ENCODE measurements around the gene ABCA13.

The ABCA13 gene

GRCh38 chr7:48380921-48381320 is 209.7 kb downstream of the ABCA13 start:
- no peak for DNase-seq

DNA sequence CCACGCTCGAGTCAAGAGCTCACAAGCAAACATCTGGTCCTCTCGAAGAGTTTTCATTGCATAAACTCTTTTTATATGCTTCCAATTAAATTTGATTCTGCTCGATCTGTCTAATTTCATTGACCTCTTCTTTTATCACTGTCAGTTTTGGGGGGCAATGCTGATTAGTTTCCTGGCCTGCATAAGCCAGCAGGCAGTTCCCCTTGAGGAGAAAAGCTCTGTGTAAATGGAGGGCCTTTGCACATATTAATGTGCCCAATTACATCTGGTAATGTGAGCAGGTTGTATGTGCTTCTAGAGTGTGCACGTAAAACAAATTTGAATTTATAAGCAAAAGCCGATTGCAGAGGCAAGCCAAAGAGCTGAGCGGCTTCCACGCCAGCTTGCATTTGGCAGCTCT is 210.3 kb downstream of the ABCA13 start:
- DNase-seq, result no peak

GRCh38 chr7:48384180-48384752 is 213.0 kb downstream of the ABCA13 start:
- DNase-seq, result no peak

- no peak for DNase-seq
Observed at GRCh38 chr7:48387932-48388331, 216.7 kb downstream of the ABCA13 start.

- no peak for DNase-seq
Observed at GRCh38 chr7:48388911-48389310, 217.7 kb downstream of the ABCA13 start.

GRCh38 chr7:48389977-48390376 is 218.7 kb downstream of the ABCA13 start:
- DNase-seq, result no peak

DNA sequence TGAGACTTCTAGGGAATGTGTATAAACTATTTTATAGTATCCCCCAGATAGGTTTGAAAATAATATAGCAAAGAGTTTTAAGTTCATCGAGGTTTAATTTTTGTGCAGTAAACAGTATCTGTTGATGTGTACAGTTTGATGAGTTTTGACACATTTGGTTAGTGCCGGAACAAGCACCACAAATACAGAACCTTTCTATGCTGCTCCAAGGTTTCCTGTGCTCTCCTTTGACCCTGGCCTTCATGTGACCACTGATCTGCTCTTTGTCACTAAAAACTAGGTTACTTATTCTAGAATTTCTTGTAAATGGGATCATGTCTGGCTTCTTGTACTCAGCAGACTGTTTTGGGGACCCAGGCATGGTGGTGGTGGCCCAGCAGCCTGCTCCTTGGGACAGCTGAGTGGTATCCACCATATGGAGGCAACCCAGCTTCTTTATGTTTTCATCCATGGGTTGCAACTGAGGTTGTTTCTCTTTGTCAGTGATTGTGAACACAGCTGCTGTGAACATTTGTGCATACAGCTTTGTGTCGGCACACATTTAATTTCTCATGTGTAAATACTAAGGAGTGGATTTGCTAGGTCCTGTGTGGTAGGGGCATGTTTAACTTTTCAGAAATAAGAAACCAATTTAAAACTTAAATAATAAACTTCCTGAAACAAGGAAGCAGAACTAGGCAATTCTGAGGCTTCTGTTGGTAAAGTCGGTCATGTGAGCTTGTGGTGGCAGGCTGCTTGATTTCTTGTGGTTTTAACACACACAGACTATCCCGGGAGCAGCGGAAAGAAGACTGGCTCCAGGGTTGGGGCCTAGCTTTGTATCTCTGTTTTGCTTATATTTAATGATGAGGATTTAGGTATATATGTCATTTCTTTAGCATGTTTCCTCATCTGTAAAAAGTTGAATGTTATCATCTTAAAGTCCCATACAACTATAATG is 219.4 kb downstream of the ABCA13 start:
- DNase-seq, result no peak

DNA sequence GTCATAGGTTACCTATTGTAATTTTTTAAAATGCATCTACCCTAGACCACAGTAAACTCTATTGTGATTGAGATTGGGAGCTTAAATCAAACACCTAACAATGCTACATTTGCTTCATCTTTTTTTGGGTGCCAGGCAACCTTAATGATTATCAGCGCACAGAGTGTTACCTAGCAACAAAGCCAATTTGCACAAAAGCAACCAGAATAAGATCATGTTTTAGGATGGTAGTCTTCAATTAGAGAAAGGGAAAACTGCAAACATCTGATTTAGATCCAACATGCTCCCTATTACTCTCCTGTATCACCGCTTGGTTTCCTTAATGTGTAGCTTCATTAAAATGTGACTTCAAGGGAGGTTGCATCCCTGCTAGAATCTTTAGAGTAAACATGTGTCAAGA is 226.9 kb downstream of the ABCA13 start:
- DNase-seq, result no peak

- no peak for DNase-seq
Observed at GRCh38 chr7:48402721-48403120, 231.5 kb downstream of the ABCA13 start.

DNA sequence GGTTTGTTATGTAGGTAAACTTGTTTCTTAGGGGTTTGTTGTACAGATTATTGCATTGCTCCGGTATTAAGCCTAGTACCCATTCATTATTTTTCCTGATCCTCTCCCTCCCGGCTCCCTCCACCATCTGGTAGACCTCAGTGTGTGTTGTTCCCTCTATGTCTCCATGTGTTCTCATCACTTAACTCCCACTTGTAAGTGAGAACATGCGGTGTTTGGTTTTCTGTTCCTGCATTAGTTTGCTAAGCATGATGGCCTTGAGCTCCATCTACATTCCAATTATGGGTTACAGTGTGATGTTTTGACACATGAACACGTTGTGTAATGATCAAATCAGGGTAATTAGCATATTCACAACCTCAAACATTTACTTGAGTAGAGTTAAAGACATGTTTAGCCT is 237.5 kb downstream of the ABCA13 start:
- no peak for DNase-seq

DNA sequence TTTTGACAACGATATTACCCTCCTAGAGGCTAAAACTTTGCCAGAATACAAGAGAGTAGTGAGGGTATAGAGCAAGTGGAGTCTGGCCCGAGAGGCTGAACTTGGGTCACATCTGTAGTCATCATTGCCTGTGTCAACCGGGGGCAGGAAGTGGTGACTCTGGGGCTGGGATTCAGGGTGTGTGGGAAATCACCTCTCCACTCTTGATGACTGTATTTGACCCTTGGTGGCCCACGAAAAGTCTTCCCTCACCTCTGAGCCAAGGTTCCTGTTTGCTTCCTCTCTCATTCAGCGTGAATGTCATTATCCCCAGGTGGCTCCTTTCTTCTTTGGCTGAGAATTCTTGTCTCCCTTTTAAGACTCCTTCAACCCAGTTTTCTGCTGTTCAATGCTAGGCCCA is 240.4 kb downstream of the ABCA13 start:
- no peak for DNase-seq

DNA sequence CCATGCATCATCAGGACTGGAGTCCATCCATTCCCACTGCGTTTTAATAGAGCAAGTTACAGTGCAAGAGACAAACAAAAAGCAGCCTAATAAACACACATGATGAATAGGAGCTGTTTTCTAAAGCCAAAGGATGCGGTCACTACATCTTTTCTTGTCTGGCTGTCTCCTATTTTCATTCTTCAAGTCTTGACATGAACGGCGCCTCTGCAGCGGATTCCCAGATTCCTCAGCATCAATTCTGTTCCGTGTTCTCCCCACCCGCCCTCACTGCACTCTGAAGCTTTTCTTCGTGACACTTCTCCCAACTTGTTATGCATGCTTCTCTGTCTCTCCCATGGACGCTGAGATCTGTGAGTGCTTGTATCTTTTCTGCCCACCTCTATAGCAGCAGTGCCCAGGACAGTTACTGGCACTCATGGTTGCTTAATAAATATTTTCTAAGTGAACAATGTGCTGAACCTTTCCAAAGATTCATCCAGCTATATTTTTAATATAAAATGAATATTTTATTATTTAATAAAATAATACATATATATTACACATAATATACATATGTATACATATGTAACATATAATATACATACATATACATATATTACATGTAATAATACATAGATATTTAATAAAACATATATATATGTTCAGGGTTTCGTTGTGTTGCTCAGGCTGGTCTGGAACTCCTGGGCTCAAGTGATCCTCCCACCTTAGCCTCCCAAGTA is 242.9 kb downstream of the ABCA13 start:
- DNase-seq, result no peak

DNA sequence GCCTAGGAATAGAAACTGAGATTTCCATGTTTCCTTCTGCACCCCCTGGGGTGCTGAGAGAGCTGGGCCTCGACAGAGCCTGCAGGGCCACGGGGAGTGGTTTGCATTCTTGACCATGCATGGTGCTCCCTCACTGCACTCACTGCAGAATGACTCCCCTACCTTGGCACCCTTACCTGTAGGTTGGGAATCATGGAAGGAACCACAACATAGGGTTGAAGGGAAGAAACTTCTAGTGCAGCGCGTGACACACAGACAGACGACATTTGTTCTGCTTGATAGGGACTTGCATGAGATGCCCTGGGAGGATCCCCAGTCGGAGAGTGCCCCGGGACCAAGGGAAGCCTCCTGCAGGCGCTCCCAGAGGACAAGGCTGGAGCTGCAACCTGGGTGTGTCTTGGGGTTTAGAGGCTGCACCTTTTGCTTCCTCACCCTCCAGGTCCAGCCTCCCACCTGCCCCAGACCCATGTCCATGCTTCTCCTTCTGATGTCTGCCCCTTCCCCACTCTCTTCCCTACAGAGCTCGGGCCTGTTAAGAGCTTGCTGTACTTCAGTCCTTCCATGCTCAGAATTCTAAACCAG is 245.2 kb downstream of the ABCA13 start:
- DNase-seq, result no peak

- no peak for DNase-seq
Observed at GRCh38 chr7:48419401-48419800, 248.1 kb downstream of the ABCA13 start.

GRCh38 chr7:48420206-48420605 is 248.9 kb downstream of the ABCA13 start:
- DNase-seq, result no peak

DNA sequence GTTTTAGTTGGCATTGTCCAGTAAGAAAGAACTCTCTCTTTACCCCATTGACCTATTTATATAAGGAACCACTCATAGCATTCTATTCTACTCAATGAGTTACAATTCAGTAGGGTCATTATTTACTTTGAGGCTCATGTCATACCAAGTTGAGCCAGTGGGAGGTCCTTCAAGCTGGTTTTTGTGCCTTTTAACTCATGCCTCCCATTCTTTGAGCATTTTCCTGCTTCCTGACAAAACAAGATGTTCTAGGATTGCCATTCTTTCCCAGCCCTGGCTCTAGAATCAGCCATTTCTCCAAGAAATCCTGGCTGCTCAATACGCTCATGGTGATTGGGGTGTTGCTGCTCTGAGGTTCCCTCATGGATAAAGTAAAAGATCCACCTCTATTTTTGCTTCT is 250.1 kb downstream of the ABCA13 start:
- no peak for DNase-seq

GRCh38 chr7:48424731-48425130 is 253.5 kb downstream of the ABCA13 start:
- DNase-seq, result no peak

DNA sequence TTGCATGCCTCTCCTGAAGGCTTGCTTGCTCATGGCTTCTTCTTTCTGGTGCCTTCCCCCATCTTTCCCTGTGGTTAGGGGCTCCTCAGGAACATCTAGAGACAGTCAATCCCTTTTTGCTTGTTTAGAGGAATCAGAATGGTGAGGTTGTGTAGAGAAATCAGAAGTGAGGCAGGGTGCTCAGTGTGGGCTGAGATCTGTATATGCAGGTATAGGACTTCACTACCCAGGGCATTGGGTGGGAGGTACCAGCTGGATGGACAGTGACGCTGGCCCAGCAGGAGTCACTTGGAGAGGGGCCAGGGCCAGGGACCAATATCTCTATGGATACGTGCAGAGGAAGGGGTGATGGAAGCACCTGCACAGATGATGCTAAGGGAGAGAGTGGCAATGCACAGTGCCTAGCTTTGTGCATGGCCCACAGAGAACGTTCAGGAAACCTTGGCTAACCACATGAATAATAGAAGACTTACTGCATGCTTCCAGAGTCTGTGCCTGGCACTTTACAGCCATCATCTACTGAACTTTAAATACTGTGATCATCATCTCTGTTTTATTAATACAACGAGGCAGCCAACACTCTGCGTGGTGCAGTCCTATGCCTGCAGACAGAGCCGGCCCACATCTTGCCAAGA is 255.2 kb downstream of the ABCA13 start:
- no peak for DNase-seq

DNA sequence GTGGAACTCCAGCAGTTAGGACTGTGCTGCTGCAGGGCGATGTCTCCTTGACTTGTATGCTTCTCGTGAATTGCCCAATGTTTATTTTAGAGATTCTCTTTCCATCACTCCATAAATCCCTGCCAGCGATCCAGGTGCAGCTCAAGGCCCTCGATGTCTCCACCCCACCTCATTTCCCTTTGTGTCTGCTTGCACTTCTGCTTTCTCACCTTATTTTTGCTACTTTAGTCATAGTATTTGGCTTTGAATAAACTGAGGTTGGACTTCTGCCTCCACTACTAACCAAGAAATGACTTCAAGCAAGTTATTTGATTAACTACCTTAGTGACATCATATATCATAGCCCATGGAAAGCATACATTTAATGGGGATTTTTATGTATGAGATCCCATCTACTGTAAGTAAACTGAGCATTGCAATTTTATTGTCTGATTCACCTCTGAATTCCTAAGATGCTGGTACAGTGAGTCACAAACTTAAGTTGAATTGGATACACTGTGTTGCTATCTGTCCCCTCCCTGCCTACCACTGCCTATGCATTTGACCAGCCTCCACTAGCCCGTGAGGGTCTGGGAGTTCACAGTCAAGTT is 255.8 kb downstream of the ABCA13 start:
- no peak for DNase-seq

DNA sequence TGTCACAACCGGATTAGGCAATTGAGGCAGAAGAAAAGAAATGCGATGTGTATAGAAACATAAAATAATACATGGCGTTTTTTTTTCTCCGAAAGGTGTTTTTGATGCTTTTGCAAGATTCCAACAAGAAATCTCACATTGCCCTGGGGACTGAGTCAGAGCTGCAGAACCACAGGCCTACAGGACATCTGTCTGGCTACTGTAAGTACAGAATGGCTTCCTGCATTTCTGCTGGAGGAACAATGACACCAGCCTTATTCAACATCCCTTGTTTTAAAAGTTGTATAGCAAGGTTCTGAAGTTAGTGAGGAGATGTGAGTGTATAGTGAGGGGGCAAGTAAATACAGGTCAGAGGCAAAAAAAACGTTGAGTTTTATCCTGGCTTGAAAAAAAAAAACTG is 256.4 kb downstream of the ABCA13 start:
- DNase-seq, result no peak

DNA sequence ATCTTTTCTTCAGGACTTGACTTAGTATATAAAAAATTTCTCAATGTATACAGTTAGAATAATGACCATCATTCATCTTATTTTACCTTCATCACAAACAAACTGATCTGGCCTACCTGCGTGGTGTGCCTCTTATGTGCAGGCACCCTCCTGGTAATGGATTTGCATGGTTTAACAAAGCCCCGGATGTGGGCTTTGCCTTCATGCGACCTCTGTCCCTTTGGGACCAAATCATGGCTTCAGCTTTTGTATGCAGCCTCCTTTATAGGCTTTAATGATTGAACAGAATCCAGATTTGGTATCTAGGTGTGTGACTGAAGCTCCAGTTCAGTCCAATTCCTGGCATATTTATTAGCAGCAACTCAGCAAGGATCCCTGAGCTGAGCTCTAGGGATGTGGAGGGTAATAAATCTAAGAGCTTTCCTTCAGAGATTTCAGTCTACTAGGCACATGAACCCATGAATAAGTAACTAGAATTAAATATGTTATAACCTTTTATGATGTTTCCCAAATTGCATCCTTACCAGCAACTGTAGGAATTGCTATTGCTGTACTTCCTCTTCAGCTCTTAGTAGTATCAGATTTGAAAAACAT is 256.9 kb downstream of the ABCA13 start:
- no peak for DNase-seq

DNA sequence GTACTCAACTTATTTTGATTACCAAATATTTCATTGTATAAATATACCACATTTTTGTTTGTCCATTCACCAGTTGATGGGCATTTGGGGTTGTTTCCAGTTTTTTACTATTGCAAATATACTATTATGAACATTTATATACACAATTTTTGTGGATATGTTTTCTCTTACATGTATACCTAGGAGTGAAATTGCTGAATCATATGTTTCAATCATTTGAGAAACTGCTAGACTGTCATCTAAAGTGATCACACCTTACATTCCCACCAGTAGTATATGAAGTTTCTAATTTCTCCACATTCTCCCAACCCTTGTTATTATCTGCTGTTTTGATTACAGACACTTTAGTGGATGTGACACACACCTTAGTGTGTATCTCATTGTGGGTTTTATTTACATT is 257.9 kb downstream of the ABCA13 start:
- DNase-seq, result no peak
